Endodermal cell (in vitro differentiated cells): ENCODE results near the gene CNTNAP5. TPM values are rescaled to one million over a fixed set of nuclear protein-coding genes. Genes with fewer than 3 reads are reported as not detected.

Experiments
- DNase-seq: peaks from one replicate; pipeline ENCODE4 v3.0.0-alpha.2; 2017
- H3K27ac ChIP-seq: 2 replicates; pipeline ENCODE4 v1.5.1; 2013; ENCODE audit warnings: mild to moderate bottlenecking, low read depth, low read length, moderate library complexity
- H3K27me3 ChIP-seq: 2 replicates; pipeline ENCODE4 v1.6.1; 2013; ENCODE audit warnings: mild to moderate bottlenecking, low read length, moderate library complexity; ENCODE audit not compliant: insufficient read depth, control insufficient read depth, poor library complexity, severe bottlenecking
- H3K36me3 ChIP-seq: 2 replicates; pipeline ENCODE4 v1.7.0; 2013; ENCODE audit warnings: mild to moderate bottlenecking, low read length, moderate library complexity; ENCODE audit not compliant: control insufficient read depth, insufficient read depth
- H3K4me1 ChIP-seq: one replicate; pipeline ENCODE4 v1.7.0; 2013; ENCODE audit warnings: low read length; ENCODE audit not compliant: control insufficient read depth, insufficient read depth
- H3K4me3 ChIP-seq: 2 replicates; pipeline ENCODE4 v1.5.1; 2013; ENCODE audit warnings: mild to moderate bottlenecking, low read length, moderate library complexity
- H3K9ac ChIP-seq: 2 replicates; pipeline ENCODE4 v1.6.1; 2013; ENCODE audit warnings: mild to moderate bottlenecking, low read length, moderate library complexity; ENCODE audit not compliant: poor library complexity, severe bottlenecking; ENCODE audit errors: extremely low read depth
- H3K9me3 ChIP-seq: 2 replicates; pipeline ENCODE4 v1.6.1; 2013; ENCODE audit warnings: mild to moderate bottlenecking, low read length, moderate library complexity; ENCODE audit not compliant: control insufficient read depth
- H3K27ac Mint-ChIP-seq: 2 replicates; pipeline ENCODE4 v1.8.0; 2020; ENCODE audit warnings: mixed read lengths
- H3K27me3 Mint-ChIP-seq: 2 replicates; pipeline ENCODE4 v1.8.0; 2021; ENCODE audit warnings: mild to moderate bottlenecking, mixed read lengths; ENCODE audit not compliant: insufficient read depth
- H3K36me3 Mint-ChIP-seq: 2 replicates; pipeline ENCODE4 v1.8.0; 2020; ENCODE audit warnings: low read depth, mixed read lengths
- H3K4me1 Mint-ChIP-seq: 2 replicates; pipeline ENCODE4 v1.8.0; 2020; ENCODE audit warnings: mixed read lengths
- H3K4me3 Mint-ChIP-seq: 2 replicates; pipeline ENCODE4 v1.8.0; 2020; ENCODE audit warnings: mild to moderate bottlenecking, moderate library complexity, mixed read lengths
- H3K9me3 Mint-ChIP-seq: 2 replicates; pipeline ENCODE4 v1.8.0; 2020; ENCODE audit warnings: mild to moderate bottlenecking, mixed read lengths
- CTCF ChIP-seq: fragments of 200-600 bp; sonication (generic); conservative IDR thresholded peaks from 2 replicates; pipeline ENCODE4 v1.5.0; 2021; ENCODE audit warnings: antibody characterized with exemption, mild to moderate bottlenecking
- WGBS, 2 experiments: methylation state at CpG; one replicate each; pipeline versions ENCODE4 v1.1.5 to v1.1.7; 2013; ENCODE audit warnings: missing lambda C conversion rate in 2 of 2, mixed read lengths in 1 of 2; ENCODE audit not compliant: insufficient coverage in 1 of 2, insufficient read length in 1 of 2; 5-methylcytosine and 5-hydroxymethylcytosine counted together
- total RNA-seq, 2 donors: library from RNA; stranded (reverse); fragmentation: NEBNext Ultra II Directional in 1 of 2; extraction: Animal tissue kit (Norgen Biotek cat#: 25700) in 1 of 2; gene quantifications; 2 replicates in 1 of 2; 3 replicates in 1 of 2; pipeline ENCODE4 v1.2.1, GENCODE V29; 2021

Gene CNTNAP5
- total RNA-seq, 2 donors from 2014 or later: 0.70 to 4.4 TPM

DNA sequence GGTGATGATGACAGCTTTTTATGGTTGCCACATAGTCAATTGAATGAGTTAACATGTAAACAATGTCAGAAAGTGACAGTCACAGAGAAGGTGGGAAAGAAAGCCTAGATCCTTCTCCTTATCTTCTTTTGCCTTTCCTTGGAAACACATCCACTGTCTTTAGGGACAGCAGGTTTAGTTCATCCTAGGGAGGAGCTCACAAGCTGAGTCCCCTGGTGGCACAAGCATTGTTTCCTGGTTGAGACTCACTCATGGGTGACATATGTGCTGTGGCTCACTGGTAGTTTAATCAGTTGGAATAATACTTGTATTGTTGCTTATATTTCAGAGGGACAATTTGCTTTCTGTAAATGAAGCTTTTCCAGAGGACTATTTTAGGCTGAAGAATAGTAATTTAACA lies 598.5 kb downstream of the CNTNAP5 start:
- H3K27me3 ChIP-seq: no peaks in the 10 kb centered on the region
- Mint-ChIP-seq H3K4me3 (no peak overlapping the region), H3K27me3 (no peaks in the 10 kb centered on the region), H3K27ac (no peak overlapping the region), H3K4me1 (peaks cover 22% of the 10 kb centered on the region), H3K36me3 (no peaks in the 10 kb centered on the region), H3K9me3 (no peaks in the 10 kb centered on the region)
- H3K4me3 ChIP-seq: no peak overlapping the region
- peak; percentile 53 for DNase-seq
- H3K9ac ChIP-seq: no peak overlapping the region
- H3K27ac ChIP-seq: no peak overlapping the region
- no peaks in the 10 kb centered on the region for H3K9me3 ChIP-seq
- TF ChIP-seq CTCF: peak; percentile 50
- H3K4me1 ChIP-seq: peaks cover 11% of the 10 kb centered on the region
- no peaks in the 10 kb centered on the region for H3K36me3 ChIP-seq

GRCh38 chr2:124625561-124625960 lies 600.5 kb downstream of the CNTNAP5 start:
- Histone ChIP-seq H3K27me3 (no peaks in the 10 kb centered on the region), H3K4me3 (no peak overlapping the region), H3K9ac (no peak overlapping the region), H3K4me1 (peaks cover 11% of the 10 kb centered on the region), H3K27ac (no peak overlapping the region), H3K9me3 (no peaks in the 10 kb centered on the region), H3K36me3 (no peaks in the 10 kb centered on the region)
- no peaks in the 10 kb centered on the region for H3K27me3 Mint-ChIP-seq
- H3K27ac Mint-ChIP-seq: no peak overlapping the region
- H3K9me3 Mint-ChIP-seq: no peaks in the 10 kb centered on the region
- no peak for DNase-seq
- TF ChIP-seq CTCF: no peak
- H3K4me1 Mint-ChIP-seq: peaks cover 22% of the 10 kb centered on the region
- WGBS, 2 experiments: 93 to 94% methylated on average over 3 to 5 of the region's 5 CpGs
- H3K4me3 Mint-ChIP-seq: no peak overlapping the region
- no peaks in the 10 kb centered on the region for H3K36me3 Mint-ChIP-seq

DNA sequence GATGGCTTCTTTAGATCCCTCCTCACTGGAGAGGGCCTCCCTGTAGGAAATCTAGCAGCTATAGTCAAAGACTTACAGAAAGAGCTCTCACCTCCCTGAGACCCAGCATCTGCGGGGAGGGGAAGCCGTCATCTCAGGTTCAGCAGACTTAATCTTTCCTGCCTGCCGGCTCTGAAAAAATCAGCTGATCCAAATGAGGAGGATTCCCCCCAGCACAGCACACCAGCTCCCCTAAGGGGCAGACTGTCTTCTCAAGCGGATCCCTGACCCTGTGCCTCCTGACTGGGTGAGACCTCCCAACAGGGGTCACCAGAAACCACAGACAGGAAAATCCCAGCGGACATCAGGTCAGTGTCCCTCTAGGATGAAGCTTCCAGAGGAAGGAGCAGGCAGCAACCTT lies 601.9 kb downstream of the CNTNAP5 start:
- Histone ChIP-seq H3K27me3 (no peaks in the 10 kb centered on the region), H3K27ac (no peak overlapping the region), H3K9me3 (no peaks in the 10 kb centered on the region), H3K4me1 (peaks cover 11% of the 10 kb centered on the region), H3K9ac (no peak overlapping the region), H3K4me3 (no peak overlapping the region), H3K36me3 (no peaks in the 10 kb centered on the region)
- no peaks in the 10 kb centered on the region for H3K36me3 Mint-ChIP-seq
- peaks cover 3% of the 10 kb centered on the region for H3K9me3 Mint-ChIP-seq
- no peak overlapping the region for H3K4me3 Mint-ChIP-seq
- no peak overlapping the region for H3K27ac Mint-ChIP-seq
- peaks cover 22% of the 10 kb centered on the region for H3K4me1 Mint-ChIP-seq
- DNase-seq: peak; percentile 64
- peak; percentile 22 for TF ChIP-seq CTCF
- no peaks in the 10 kb centered on the region for H3K27me3 Mint-ChIP-seq
- WGBS, 2 experiments: 83% methylated on average over 5 of the region's 5 CpGs; no CpG with 5 or more reads in 1 of the 2 experiments
